DOHH2 (cell line): ENCODE measurements around the gene KIRREL3.

Experiments
- H3F3A ChIP-seq: fragments of 200-600 bp; sonication (generic), shearing (Covaris generic); 2 replicates; pipeline ENCODE4 v1.6.0; 2016; ENCODE audit warnings: antibody characterized with exemption, mild to moderate bottlenecking; ENCODE audit not compliant: control insufficient read depth, insufficient read depth
- H3K27ac ChIP-seq: fragments of 200-600 bp; sonication (generic); 2 replicates; pipeline ENCODE4 v1.5.1; 2014; ENCODE audit warnings: low read depth, mild to moderate bottlenecking, low read length, moderate library complexity
- H3K27me3 ChIP-seq: fragments of 200-600 bp; sonication (generic); 2 replicates; pipeline ENCODE4 v1.6.1; 2014; ENCODE audit warnings: mild to moderate bottlenecking, low read length, mixed read lengths; ENCODE audit not compliant: control insufficient read depth
- H3K36me3 ChIP-seq: fragments of 200-600 bp; sonication (generic); 2 replicates; pipeline ENCODE4 v1.6.1; 2014; ENCODE audit warnings: mild to moderate bottlenecking, low read length, moderate library complexity, mixed read lengths; ENCODE audit not compliant: control insufficient read depth
- H3K4me1 ChIP-seq: fragments of 200-600 bp; sonication (generic); 2 replicates; pipeline ENCODE4 v1.6.1; 2014; ENCODE audit warnings: mild to moderate bottlenecking, low read length, mixed read lengths; ENCODE audit not compliant: control insufficient read depth
- H3K4me2 ChIP-seq: fragments of 200-600 bp; sonication (generic); 2 replicates; pipeline ENCODE4 v1.6.0; 2014; ENCODE audit warnings: mild to moderate bottlenecking, low read length, moderate library complexity
- H3K4me3 ChIP-seq: fragments of 200-600 bp; sonication (generic); 2 replicates; pipeline ENCODE4 v1.5.1; 2014; ENCODE audit warnings: mild to moderate bottlenecking, low read length, mixed read lengths
- H3K79me2 ChIP-seq: fragments of 200-600 bp; sonication (generic); 2 replicates; pipeline ENCODE4 v1.6.1; 2014; ENCODE audit warnings: mild to moderate bottlenecking, low read length, mixed read lengths; ENCODE audit not compliant: control insufficient read depth
- H3K9me2 ChIP-seq: fragments of 200-600 bp; sonication (generic); replicated peaks from 2 replicates; pipeline ENCODE4 v1.6.1; 2014; ENCODE audit warnings: mild to moderate bottlenecking, low read length, mixed read lengths; ENCODE audit not compliant: control insufficient read depth
- H3K9me3 ChIP-seq: fragments of 200-600 bp; sonication (generic); 2 replicates; pipeline ENCODE4 v1.6.1; 2014; ENCODE audit warnings: antibody characterized with exemption, low read length, mixed read lengths; ENCODE audit not compliant: control insufficient read depth, insufficient read depth
- H4K20me1 ChIP-seq: fragments of 200-600 bp; sonication (generic); 2 replicates; pipeline ENCODE4 v1.6.0; 2014; ENCODE audit warnings: low read depth, mild to moderate bottlenecking, antibody characterized with exemption, low read length, moderate library complexity; ENCODE audit not compliant: control insufficient read depth, insufficient read depth
- EZH2phosphoT487 ChIP-seq: fragments of 200-600 bp; sonication (generic); IDR thresholded peaks from 2 replicates; pipeline ENCODE4 v1.6.1; 2017; ENCODE audit warnings: borderline replicate concordance, mild to moderate bottlenecking, antibody characterized with exemption, low read length, moderate library complexity, mixed read lengths
- TF ChIP-seq, protein P1 (sequence below): fragments of 200-600 bp; sonication (generic); IDR thresholded peaks from one replicate; pipeline ENCODE4 v1.5.1; 2014; ENCODE audit warnings: antibody characterized with exemption, mild to moderate bottlenecking, low read depth, low read length; ENCODE audit not compliant: poor library complexity, severe bottlenecking

The KIRREL3 gene

DNA sequence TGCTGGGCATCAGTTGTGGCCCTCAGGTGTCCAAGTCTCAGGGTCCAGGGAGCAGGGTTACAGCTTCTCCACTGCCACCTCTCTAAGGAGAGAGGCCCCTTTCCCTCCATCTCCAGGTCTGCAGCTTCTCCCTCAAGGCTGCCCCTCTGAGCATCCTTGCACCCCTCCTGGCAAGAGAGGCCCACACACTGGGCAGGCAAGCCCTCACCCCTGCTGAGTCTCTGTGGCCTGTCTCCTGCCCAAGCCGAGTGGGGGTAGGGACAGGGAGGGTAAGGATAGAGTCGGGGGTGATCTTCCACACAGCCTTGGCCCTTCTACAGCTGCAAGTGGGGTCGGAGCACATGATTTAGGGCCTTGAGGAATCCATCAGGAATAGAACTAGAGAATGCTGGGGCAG lies 568.5 kb downstream of the KIRREL3 start:
- Histone ChIP-seq H4K20me1 (no peaks in the 10 kb centered on the region), H3K27me3 (no peaks in the 10 kb centered on the region), H3K27ac (no peak overlapping the region), H3K9me3 (no peaks in the 10 kb centered on the region), H3F3A (no peaks in the 10 kb centered on the region), H3K4me3 (no peak overlapping the region), H3K36me3 (no peaks in the 10 kb centered on the region), H3K79me2 (no peaks in the 10 kb centered on the region), H3K9me2 (no peaks in the 10 kb centered on the region), H3K4me2 (no peak overlapping the region), H3K4me1 (peaks cover 11% of the 10 kb centered on the region)
- no peak for TF ChIP-seq EZH2phosphoT487
- TF ChIP-seq, protein P1, sequence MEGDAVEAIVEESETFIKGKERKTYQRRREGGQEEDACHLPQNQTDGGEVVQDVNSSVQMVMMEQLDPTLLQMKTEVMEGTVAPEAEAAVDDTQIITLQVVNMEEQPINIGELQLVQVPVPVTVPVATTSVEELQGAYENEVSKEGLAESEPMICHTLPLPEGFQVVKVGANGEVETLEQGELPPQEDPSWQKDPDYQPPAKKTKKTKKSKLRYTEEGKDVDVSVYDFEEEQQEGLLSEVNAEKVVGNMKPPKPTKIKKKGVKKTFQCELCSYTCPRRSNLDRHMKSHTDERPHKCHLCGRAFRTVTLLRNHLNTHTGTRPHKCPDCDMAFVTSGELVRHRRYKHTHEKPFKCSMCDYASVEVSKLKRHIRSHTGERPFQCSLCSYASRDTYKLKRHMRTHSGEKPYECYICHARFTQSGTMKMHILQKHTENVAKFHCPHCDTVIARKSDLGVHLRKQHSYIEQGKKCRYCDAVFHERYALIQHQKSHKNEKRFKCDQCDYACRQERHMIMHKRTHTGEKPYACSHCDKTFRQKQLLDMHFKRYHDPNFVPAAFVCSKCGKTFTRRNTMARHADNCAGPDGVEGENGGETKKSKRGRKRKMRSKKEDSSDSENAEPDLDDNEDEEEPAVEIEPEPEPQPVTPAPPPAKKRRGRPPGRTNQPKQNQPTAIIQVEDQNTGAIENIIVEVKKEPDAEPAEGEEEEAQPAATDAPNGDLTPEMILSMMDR, result no peak

DNA sequence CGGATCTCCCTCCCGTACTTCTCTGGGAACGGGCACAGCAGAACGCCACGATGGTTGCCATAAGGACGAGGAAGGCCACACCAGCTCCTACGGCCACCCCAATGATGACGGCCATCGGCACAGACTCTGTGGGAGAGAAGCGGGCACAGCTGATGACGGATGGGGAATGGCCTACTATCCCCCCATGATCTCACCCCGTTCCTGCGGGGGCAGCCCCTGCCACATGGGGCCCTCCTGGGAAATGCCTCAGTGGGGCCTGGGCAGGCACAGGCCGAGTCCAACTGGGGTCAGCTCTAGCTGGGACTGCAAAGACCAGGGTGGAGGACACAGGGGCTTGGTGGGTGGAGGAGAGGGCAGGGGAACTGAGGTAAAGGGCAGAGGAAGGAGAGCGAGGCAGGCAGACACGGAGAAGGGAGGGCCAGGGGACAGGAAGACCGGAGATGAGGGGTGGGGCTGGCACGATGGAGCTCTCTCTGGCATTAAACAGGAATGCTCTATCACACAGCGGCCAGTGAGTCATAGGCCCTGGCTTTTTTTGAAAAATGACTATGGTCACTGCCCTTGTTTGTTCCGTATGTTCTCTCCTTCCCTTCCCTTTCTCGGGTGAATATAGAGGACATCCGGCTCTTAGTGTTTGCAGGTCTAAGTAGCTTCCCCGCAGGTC lies 569.0 kb downstream of the KIRREL3 start:
- H3K4me2 ChIP-seq, result no peak overlapping the region

DNA sequence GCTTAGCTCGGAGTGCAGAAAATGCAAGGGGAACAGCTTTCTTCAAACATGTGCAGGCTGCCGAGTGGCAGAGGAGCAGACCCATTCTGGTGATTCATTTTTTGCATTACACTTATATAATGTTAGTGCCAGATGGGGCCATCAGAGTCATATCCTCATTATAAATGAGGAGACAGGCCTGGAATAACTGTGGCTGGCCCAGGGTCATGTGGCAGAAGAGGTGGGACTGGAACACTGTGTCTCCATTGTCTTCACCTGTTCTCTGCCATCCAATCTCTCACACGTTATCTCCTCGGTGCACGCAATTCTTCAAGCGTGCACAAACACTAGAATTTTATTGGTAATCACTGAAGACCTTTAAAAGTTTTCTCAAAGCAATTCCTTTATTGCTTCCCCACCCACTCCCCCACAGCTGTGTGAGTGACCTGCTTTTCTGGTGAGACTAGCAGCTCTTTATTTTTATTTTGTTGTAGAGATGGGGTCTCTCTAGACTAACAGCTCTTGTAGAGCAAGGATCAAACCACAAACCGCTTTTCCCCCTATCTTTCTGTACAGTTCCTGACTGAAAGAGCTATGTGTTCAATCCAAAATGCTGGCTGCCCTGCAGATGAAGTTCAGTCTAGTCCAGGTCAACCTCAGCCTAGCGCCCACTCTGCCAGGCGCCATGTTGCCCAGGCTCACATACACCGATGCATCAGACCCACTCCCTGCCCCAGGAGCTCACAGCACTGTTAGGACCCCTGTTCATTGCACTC lies 569.8 kb downstream of the KIRREL3 start:
- Histone ChIP-seq H3F3A (no peaks in the 10 kb centered on the region), H3K27ac (no peak overlapping the region), H3K27me3 (no peaks in the 10 kb centered on the region), H3K4me3 (no peak overlapping the region), H4K20me1 (no peaks in the 10 kb centered on the region), H3K36me3 (no peaks in the 10 kb centered on the region), H3K4me1 (peaks cover 24% of the 10 kb centered on the region), H3K9me3 (no peaks in the 10 kb centered on the region), H3K4me2 (no peak overlapping the region), H3K9me2 (no peaks in the 10 kb centered on the region), H3K79me2 (no peaks in the 10 kb centered on the region)
- TF ChIP-seq EZH2phosphoT487, result no peak
- TF ChIP-seq, protein P1, result no peak

More for the DNA sequence above, 569.0 kb downstream of the KIRREL3 start:
- no peaks in the 10 kb centered on the region for H3F3A ChIP-seq
- no peaks in the 10 kb centered on the region for H4K20me1 ChIP-seq
- H3K4me1 ChIP-seq, result peaks cover 17% of the 10 kb centered on the region
- H3K27ac ChIP-seq, result no peak overlapping the region
- H3K9me2 ChIP-seq, result no peaks in the 10 kb centered on the region
- H3K4me3 ChIP-seq, result no peak overlapping the region
- no peaks in the 10 kb centered on the region for H3K9me3 ChIP-seq
- no peaks in the 10 kb centered on the region for H3K27me3 ChIP-seq
- no peaks in the 10 kb centered on the region for H3K79me2 ChIP-seq
- TF ChIP-seq, protein P1, result no peak
- no peak for TF ChIP-seq EZH2phosphoT487
- H3K36me3 ChIP-seq, result no peaks in the 10 kb centered on the region
